22Rv1 (cell line): ENCODE measurements around the gene GPD2.

ENCODE experiments used
- ZFX ChIP-seq: fragments of 450-650 bp; IDR thresholded peaks from 2 replicates; pipeline ENCODE4 v1.6.1; 2017; ENCODE audit warnings: antibody characterized with exemption, borderline replicate concordance
- TF ChIP-seq, protein P1 (sequence below): fragments of 450-650 bp; IDR thresholded peaks from 2 replicates; pipeline ENCODE4 v1.5.1; 2017; ENCODE audit warnings: mild to moderate bottlenecking

DNA sequence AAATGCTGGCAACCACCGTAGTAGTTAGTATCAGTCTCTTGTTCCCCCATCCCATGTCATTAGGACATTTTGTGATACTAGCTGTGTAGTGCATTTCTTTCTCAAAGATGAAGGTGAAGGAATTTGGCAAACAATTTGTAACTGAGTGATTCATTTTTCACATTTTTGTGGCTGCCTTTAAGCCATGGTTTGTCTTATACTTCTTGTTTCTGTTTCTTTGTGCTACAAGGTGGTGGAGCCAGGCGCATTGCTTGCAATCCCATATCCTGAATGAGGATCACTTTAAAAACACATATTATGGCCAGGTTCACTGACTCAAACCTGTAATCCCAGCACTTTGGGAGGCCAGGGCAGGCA is 40.6 kb downstream of the GPD2 start:
- TF ChIP-seq, protein P1, sequence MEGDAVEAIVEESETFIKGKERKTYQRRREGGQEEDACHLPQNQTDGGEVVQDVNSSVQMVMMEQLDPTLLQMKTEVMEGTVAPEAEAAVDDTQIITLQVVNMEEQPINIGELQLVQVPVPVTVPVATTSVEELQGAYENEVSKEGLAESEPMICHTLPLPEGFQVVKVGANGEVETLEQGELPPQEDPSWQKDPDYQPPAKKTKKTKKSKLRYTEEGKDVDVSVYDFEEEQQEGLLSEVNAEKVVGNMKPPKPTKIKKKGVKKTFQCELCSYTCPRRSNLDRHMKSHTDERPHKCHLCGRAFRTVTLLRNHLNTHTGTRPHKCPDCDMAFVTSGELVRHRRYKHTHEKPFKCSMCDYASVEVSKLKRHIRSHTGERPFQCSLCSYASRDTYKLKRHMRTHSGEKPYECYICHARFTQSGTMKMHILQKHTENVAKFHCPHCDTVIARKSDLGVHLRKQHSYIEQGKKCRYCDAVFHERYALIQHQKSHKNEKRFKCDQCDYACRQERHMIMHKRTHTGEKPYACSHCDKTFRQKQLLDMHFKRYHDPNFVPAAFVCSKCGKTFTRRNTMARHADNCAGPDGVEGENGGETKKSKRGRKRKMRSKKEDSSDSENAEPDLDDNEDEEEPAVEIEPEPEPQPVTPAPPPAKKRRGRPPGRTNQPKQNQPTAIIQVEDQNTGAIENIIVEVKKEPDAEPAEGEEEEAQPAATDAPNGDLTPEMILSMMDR: no peak
- TF ChIP-seq ZFX: no peak
